Naive B cell (primary cell): ENCODE data around the gene SMARCD3. TPM values are rescaled to one million over a fixed set of nuclear protein-coding genes. Genes with fewer than 3 reads are reported as not detected.
A peak's percentile ranks its signal among the peaks of the same experiment; 100 is the strongest.

Source experiments
- ATAC-seq, 2 donors: fragments of 150-1000 bp; cut with Tn5 transposase; 2 replicates each; pipeline ENCODE4 v1.10.0; 2021; ENCODE audit warnings: low read depth in 2 of 2, mild to moderate bottlenecking in 2 of 2, moderate library complexity in 2 of 2
- DNase-seq: peaks from one replicate; pipeline ENCODE4 v3.0.0; 2022
- H3K27ac Mint-ChIP-seq, 6 donors: one replicate each; pipeline ENCODE4 v1.8.0; 2020 to 2022; ENCODE audit warnings: mild to moderate bottlenecking in 6 of 6, mixed read lengths in 6 of 6, moderate library complexity in 5 of 6, inconsistent platforms in 2 of 6
- H3K27me3 Mint-ChIP-seq, 3 donors: one replicate each; pipeline ENCODE4 v1.8.0; 2021 to 2022; ENCODE audit warnings: mixed read lengths in 3 of 3, mild to moderate bottlenecking in 1 of 3
- H3K36me3 Mint-ChIP-seq, 2 donors: one replicate each; pipeline ENCODE4 v1.8.0; 2020 to 2022; ENCODE audit warnings: mixed read lengths in 2 of 2, inconsistent platforms in 1 of 2, mild to moderate bottlenecking in 1 of 2
- H3K4me1 Mint-ChIP-seq, 3 donors: one replicate each; pipeline ENCODE4 v1.8.0; 2020 to 2022; ENCODE audit warnings: mixed read lengths in 3 of 3, inconsistent platforms in 1 of 3, mild to moderate bottlenecking in 1 of 3, moderate library complexity in 1 of 3
- H3K4me3 Mint-ChIP-seq, 8 donors: one replicate each; pipeline ENCODE4 v1.8.0; 2020 to 2022; ENCODE audit warnings: mild to moderate bottlenecking in 8 of 8, mixed read lengths in 8 of 8, moderate library complexity in 8 of 8, inconsistent platforms in 2 of 8
- H3K9me3 Mint-ChIP-seq, 7 donors: one replicate each; pipeline ENCODE4 v1.8.0; 2020 to 2022; ENCODE audit warnings: mixed read lengths in 7 of 7, mild to moderate bottlenecking in 5 of 7, inconsistent platforms in 2 of 7, moderate library complexity in 1 of 7
- polyA plus RNA-seq, 6 donors: library from polyadenylated mRNA; unstranded; fragments of 300-500 nt; fragmentation: Illumina TruSeq; gene quantifications; one replicate each; pipeline ENCODE4 v1.2.3, GENCODE V29; 2021; ENCODE audit warnings: low read depth in 6 of 6

The SMARCD3 gene
- polyA plus RNA-seq, 6 donors from 2014 or later = 0.35 to 3.1 (median 0.64) TPM; not detected in 2

DNA sequence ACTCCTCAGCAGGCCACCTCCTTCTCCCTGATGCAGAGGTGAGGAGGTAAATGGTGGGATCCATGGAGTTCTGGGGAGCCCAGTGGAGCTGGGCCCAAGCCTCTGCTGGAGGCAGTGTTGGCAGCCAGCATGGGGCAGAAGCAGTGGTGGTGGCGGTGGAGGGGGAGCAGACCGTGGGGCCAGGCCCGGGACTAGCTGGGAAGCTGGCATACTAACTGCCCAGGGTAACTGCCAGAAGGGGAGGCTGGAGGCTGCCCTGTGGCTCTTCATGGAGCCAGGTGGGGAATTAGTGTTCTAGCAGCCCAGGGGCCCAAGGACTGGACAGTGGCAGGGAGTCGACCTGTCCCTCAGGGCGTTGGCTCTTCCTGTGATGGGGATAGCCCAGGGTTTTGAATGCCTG, 16.1 kb upstream of the SMARCD3 start:
- H3K4me3 Mint-ChIP-seq = no peak overlapping the region
- peaks cover 25 to 55% (median 54%) of the 10 kb centered on the region in 3 donors for H3K27me3 Mint-ChIP-seq
- no peak overlapping the region for H3K27ac Mint-ChIP-seq
- H3K9me3 Mint-ChIP-seq = no peaks in the 10 kb centered on the region
- H3K4me1 Mint-ChIP-seq = no peaks in the 10 kb centered on the region
- H3K36me3 Mint-ChIP-seq = no peaks in the 10 kb centered on the region
- ATAC-seq (no peak), DNase-seq (no peak)

DNA sequence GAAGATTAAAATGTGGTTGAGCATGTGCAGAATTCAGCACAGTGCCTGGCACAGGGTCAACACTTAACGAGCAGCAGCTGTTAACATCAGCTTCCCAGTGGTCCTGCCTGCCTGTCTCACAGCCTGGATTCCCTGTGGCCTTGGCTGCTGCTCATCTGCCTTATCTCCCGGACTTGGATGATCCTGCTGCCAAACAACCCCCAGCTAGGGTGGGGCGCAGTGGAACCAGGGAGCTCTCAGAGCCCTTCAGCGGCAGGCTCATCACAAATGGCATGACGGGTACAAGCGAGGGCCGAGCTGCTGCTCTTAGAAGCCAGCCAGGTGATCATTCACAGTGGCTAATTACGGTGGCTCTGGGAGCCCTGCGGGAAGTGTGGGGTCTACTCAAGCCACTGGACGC, 13.0 kb upstream of the SMARCD3 start:
- H3K27ac Mint-ChIP-seq = no peak overlapping the region
- H3K4me3 Mint-ChIP-seq = no peak overlapping the region
- H3K9me3 Mint-ChIP-seq = no peaks in the 10 kb centered on the region
- H3K4me1 Mint-ChIP-seq = no peaks in the 10 kb centered on the region
- peaks cover 0 to 7% of the 10 kb centered on the region in 2 donors for H3K36me3 Mint-ChIP-seq
- no peak for ATAC-seq
- no peak for DNase-seq
- H3K27me3 Mint-ChIP-seq = peaks cover 40 to 81% (median 73%) of the 10 kb centered on the region in 3 donors

DNA sequence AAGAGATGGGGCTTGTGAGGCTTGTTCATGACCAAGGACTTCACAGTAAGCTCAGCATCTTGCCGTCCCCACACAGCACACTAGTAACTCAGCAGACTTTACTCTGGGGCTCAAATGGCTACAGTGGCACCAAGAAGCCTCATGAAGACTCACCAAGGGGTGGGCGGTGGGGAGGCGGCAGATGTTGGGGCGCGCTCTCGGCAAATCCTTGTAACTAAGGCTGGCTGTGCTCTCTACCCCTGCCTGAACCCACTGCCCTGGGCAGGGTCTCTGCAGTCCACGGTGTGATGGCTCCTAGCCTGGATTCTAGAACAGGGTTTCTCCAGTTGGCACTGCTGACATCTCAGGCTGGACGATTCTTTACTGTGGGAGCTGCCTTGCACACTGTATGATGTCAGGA, 12.4 kb upstream of the SMARCD3 start:
- ATAC-seq (no peak), DNase-seq (no peak)
- Mint-ChIP-seq H3K4me3 (no peak overlapping the region), H3K9me3 (no peaks in the 10 kb centered on the region), H3K36me3 (peaks cover 0 to 7% of the 10 kb centered on the region in 2 donors), H3K27me3 (peaks cover 40 to 81% (median 71%) of the 10 kb centered on the region in 3 donors), H3K27ac (no peak overlapping the region), H3K4me1 (no peaks in the 10 kb centered on the region)

DNA sequence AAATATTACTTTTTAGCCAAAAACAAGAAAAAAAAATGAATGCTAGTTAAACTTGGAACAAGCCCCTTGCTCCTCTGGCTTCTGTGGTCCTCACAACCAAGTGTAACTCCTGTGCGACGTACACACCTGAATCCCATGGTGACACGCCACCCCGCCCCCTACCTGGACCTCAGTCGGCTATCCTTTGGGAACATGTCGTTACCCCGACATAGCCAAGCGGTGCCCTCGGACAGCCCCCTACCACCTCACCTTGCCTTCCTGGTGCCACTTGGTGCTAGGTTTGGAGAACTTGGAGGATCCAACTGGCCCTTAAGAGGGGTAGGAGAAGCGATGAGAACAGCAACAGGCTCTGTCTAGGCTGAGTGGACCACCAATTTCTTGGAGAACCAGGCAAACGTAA, 12.0 kb upstream of the SMARCD3 start:
- Mint-ChIP-seq H3K27me3 (peaks cover 40 to 81% (median 71%) of the 10 kb centered on the region in 3 donors), H3K4me1 (no peaks in the 10 kb centered on the region), H3K9me3 (no peaks in the 10 kb centered on the region), H3K4me3 (no peak overlapping the region), H3K36me3 (peaks cover 0 to 7% of the 10 kb centered on the region in 2 donors), H3K27ac (no peak overlapping the region)
- no peak for DNase-seq
- no peak for ATAC-seq

DNA sequence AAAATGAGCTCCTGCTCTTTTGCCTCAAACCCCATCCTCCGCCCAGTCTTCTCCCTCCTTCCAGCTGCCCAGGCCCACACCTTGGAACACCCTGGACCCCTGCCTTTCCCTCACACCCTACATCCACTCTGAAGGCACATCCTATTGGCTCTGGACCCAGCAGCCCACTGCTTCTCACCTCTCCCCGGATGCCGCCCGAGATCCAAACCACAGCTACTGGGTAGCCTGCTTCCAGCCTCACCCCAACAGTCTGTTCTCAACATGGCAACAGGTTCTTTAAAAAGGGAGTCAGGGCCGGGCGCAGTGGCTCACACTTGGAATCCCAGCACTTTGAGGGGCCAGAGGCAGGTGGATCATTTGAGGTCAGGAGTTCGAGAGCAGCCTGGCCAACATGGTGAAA, 9.5 kb upstream of the SMARCD3 start:
- H3K9me3 Mint-ChIP-seq = no peaks in the 10 kb centered on the region
- DNase-seq (no peak), ATAC-seq (no peak)
- H3K36me3 Mint-ChIP-seq = peaks cover 0 to 7% of the 10 kb centered on the region in 2 donors
- H3K4me3 Mint-ChIP-seq = no peak overlapping the region
- no peaks in the 10 kb centered on the region for H3K4me1 Mint-ChIP-seq
- H3K27ac Mint-ChIP-seq = no peak overlapping the region
- H3K27me3 Mint-ChIP-seq = peaks cover 46 to 86% (median 84%) of the 10 kb centered on the region in 3 donors

DNA sequence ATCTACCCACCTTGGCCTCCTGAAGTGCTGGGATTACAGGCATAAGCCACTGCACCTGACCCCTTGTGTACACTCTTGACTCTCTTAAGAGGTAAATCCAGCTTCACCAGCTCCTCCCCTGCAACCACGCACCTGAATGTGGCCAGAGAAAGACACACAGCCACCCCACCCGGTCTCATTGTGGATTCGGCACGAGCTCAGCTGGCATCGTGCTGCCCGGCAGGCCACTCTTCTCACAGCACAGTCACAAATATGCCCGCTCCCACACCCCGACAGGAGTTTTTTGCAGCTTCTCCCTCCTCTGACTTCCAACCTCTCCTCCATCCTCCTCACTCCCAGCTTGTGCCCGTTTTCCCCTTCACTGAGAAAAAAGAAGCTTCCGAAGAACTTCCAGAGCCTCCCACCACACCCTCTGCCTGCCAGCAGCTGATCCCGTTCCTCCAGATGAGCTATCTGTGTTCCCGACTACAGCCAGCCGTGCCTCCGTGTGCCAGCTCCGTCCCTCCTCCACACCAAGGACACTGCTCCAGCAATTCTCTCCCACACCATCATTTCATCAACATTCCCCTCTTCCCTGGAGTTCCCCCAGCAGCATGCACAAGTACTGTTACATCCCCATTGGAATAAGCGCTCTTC, 8.0 kb upstream of the SMARCD3 start:
- DNase-seq = no peak
- Mint-ChIP-seq H3K27me3 (peaks cover 48 to 87% (median 86%) of the 10 kb centered on the region in 3 donors), H3K27ac (peak overlapping the region in 1 of 6 donors; percentile 44), H3K4me3 (no peak overlapping the region), H3K4me1 (peaks cover 4 to 8% (median 8%) of the 10 kb centered on the region in 3 donors), H3K36me3 (peaks cover 0 to 7% of the 10 kb centered on the region in 2 donors), H3K9me3 (no peaks in the 10 kb centered on the region)
- ATAC-seq = no peak

DNA sequence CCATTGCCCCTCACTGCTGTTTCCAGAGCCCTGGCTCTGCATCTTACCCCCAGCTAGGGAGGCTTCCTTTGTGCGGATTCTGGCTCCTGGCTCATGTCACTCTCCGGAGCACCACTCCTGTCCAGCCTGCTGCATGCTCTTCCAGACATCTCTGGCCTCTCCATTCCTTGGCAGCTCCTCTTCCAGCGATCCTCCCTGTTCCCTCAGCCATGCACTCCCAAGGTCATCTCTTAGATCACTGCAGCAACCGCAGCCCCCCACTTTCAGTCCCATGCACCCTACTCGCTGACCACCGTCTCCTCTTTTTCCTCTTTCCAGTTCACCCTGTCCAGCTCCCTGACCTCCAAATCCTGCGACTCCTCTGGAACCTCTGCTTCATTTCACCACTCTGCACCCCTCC, 6.9 kb upstream of the SMARCD3 start:
- ATAC-seq (no peak), DNase-seq (no peak)
- Mint-ChIP-seq H3K36me3 (peaks cover 0 to 7% of the 10 kb centered on the region in 2 donors), H3K27me3 (peaks cover 49 to 88% (median 85%) of the 10 kb centered on the region in 3 donors), H3K4me3 (peak overlapping the region in 3 of 8 donors; percentile 35 to 68 (median 60)), H3K4me1 (peaks cover 12 to 18% (median 17%) of the 10 kb centered on the region in 3 donors), H3K27ac (peak overlapping the region in 2 of 6 donors; percentile 84 to 85), H3K9me3 (no peaks in the 10 kb centered on the region)

DNA sequence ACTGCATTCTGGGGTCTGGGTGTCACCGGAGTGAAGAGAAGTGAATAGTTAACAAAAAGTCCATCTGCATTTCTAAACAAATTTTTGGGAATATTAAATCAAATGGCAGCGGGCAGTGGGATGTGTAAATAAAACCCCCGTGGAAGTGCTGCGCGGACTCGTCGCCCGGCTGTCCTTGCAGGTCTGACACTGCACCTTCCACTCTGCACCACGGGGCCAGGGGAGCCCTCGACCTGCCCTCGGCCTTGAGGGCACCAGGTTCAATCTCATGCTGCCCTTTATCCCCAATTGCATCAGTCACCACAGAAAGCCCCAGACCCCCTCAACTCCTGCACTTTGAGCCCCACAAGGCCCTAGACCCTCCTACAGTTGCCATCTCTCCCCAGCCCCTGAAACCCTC, 6.4 kb upstream of the SMARCD3 start:
- H3K9me3 Mint-ChIP-seq = no peaks in the 10 kb centered on the region

DNA sequence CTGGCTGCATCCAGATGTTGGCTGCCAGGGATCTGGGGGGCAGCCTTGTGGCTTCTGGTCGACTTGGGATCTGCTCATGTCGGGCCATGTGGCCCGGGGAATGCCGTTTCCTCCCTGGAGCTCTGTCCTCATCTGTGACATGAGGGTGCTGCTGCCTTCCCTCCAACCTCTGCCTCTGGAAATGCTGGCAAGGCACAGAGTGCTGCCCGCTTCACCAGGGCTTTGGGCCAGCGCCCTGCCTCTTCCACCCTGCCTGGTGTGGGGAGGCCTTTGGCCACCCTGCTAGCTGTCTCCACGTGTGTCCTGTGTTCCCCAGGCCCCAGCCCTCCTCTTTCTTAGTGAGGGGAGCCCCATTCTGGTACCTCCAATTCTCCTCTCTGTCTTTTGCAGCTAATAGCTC, 5.8 kb upstream of the SMARCD3 start:
- no peak for ATAC-seq
- Mint-ChIP-seq H3K4me1 (peaks cover 17 to 27% (median 25%) of the 10 kb centered on the region in 3 donors), H3K4me3 (peak overlapping the region in 1 of 8 donors; percentile 75), H3K27me3 (peaks cover 46 to 90% (median 90%) of the 10 kb centered on the region in 3 donors), H3K36me3 (peaks cover 0 to 7% of the 10 kb centered on the region in 2 donors), H3K9me3 (no peaks in the 10 kb centered on the region), H3K27ac (no peak overlapping the region)
- no peak for DNase-seq

More for the DNA sequence above, 6.4 kb upstream of the SMARCD3 start:
- H3K36me3 Mint-ChIP-seq = peaks cover 0 to 7% of the 10 kb centered on the region in 2 donors
- peaks cover 46 to 87% (median 86%) of the 10 kb centered on the region in 3 donors for H3K27me3 Mint-ChIP-seq
- DNase-seq = no peak
- peaks cover 14 to 22% (median 21%) of the 10 kb centered on the region in 3 donors for H3K4me1 Mint-ChIP-seq
- no peak for ATAC-seq
- peak overlapping the region in 1 of 8 donors; percentile 44 for H3K4me3 Mint-ChIP-seq
- peak overlapping the region in 1 of 6 donors; percentile 84 for H3K27ac Mint-ChIP-seq

DNA sequence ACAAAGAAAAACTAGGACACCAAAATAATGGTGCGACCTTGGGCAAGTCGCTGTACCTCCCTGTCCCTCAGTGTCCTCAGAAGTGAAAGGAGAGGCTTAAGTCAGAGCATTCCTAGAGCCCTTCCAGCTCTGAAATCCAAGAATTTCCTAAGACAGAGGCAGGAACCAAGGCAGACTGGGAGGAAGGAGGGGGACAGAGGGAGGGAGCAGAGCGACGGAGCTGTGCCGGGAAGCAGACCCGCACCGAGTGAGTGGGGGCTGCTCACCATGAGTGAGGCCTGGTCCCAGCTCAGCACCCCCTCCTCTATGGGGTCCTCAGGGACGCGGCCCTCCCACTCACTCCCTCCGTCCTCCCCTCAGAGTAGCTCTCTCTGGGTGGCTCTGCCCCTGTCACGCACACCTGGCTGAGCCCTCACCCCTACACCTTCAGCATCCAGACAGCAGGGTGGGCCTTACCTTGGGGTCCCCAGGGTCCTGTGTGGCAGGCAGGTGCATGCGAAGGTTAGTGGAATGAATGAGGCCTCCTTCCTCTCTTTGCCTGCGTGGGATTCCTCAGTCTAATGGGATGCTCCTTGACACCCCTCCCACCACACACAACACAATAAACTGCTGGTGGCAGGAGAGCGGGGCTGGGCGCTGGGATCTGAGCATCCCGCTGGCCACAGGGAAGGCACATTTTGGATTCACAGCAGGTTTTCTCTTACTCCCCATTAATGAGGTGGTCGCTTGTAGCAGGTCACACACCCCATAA, 4.6 kb upstream of the SMARCD3 start:
- no peak overlapping the region for H3K27ac Mint-ChIP-seq

DNA sequence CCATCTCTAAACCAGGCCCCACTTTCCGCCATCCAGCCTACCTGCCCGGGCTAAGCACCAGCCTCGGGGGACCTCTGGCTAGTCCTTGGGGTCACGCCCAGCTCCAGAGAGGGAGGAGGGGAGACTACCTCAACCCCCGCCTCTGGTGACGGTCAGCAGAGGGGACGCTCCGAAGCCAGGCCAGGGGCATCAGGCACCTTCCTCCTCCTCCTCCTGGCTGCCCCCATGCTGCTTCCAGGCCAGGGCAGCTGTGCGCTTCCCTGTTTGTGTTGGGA, 4.0 kb upstream of the SMARCD3 start:
- peaks cover 36 to 86% (median 85%) of the 10 kb centered on the region in 3 donors for H3K27me3 Mint-ChIP-seq
- no peaks in the 10 kb centered on the region for H3K9me3 Mint-ChIP-seq
- H3K4me1 Mint-ChIP-seq = peaks cover 28 to 40% (median 36%) of the 10 kb centered on the region in 3 donors
- no peak overlapping the region for H3K27ac Mint-ChIP-seq
- DNase-seq (no peak), ATAC-seq (no peak)
- H3K36me3 Mint-ChIP-seq = peaks cover 0 to 2% of the 10 kb centered on the region in 2 donors
- H3K4me3 Mint-ChIP-seq = peak overlapping the region; percentile 68 to 89 (median 80)

More for the DNA sequence above, 4.6 kb upstream of the SMARCD3 start:
- H3K4me1 Mint-ChIP-seq = peaks cover 24 to 34% (median 32%) of the 10 kb centered on the region in 3 donors
- peak overlapping the region; percentile 68 to 89 (median 80) for H3K4me3 Mint-ChIP-seq
- H3K36me3 Mint-ChIP-seq = peaks cover 0 to 7% of the 10 kb centered on the region in 2 donors
- peaks cover 40 to 90% (median 87%) of the 10 kb centered on the region in 3 donors for H3K27me3 Mint-ChIP-seq
- H3K9me3 Mint-ChIP-seq = no peaks in the 10 kb centered on the region
- DNase-seq (no peak), ATAC-seq (no peak)

DNA sequence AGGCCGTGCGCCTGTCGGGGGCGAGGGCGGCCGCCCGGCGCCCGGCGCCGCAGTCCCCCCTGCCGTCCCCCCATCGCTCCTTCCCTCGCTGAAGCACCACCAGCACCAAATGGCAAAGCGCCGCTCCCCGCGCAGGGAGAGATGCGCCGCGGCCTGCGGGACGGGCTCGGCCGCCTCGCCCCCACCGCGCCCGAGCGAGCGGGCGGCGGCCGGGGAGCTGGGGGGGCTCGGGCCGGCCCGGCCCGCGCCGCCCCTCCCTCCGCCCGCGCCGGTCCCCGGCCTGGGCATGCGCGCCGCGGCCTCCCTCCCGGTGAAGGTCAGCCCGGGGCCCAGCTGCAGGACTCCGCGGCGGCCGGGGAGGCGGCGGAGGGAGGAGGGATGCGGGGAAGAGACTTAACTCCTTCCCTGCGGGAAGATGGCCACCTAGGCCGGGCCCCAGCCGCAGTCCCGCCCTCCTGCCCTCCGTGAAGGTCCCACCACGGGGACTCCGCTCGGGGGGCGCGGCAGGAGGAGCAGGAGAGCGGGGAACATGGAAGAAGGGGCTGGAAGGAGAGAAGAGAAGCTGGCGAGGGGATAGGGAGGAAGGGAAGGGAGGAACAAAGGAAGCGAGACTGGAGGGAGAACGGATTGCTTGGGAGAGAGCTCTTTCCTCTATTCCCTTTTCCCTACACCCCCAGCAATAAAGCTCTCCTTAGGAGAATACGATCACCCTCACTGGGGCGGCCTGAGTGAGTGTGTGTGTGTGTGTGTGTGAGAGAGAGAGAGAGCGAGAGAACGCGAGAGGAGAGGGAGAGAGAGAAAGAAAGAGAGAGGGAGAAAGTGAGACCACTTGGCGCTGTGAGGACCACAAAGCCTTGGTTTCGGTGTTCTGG, 3.4 kb upstream of the SMARCD3 start:
- Mint-ChIP-seq H3K4me1 (peaks cover 30 to 44% (median 42%) of the 10 kb centered on the region in 3 donors), H3K27me3 (peaks cover 30 to 81% (median 79%) of the 10 kb centered on the region in 3 donors), H3K4me3 (peak overlapping the region; percentile 68 to 89 (median 82)), H3K36me3 (no peaks in the 10 kb centered on the region), H3K27ac (no peak overlapping the region), H3K9me3 (no peaks in the 10 kb centered on the region)
- no peak for DNase-seq
- ATAC-seq = peak; percentile 20 to 22

DNA sequence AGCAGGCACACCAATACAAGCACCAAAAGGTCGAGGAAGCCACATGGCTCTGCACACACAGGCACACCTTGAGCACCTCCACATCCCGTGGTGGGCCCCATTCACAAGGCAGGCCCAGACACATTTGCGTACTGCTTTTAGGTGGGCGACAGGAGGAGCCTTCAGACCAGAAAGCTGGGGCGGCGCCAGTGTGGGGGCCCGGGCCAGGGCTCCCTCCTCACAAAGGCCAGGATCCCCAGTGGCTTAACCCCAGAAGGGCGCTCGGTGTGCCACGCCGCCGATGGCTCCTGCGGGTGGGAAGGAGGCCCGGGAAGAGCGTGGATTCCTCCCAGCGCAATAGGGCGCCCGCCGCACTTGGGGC, 2.8 kb upstream of the SMARCD3 start:
- Mint-ChIP-seq H3K4me1 (peaks cover 33 to 49% (median 45%) of the 10 kb centered on the region in 3 donors), H3K27me3 (peaks cover 26 to 81% (median 76%) of the 10 kb centered on the region in 3 donors), H3K4me3 (peak overlapping the region; percentile 69 to 88 (median 82)), H3K27ac (peak overlapping the region in 1 of 6 donors; percentile 16), H3K9me3 (no peaks in the 10 kb centered on the region), H3K36me3 (no peaks in the 10 kb centered on the region)
- DNase-seq = no peak
- no peak for ATAC-seq
